NOMO-1 treated with dmso at 0.1 percent for 144 hours (cell line): ENCODE data around the gene NPAS4.
"Not testable (repeated sequence)": the region's sequence is repeated elsewhere in the genome, so short reads cannot be mapped to it uniquely, and the experiment has no call there.

ENCODE experiments used
- DNase-seq: peaks from one replicate; lab custom pipeline; 2025; ENCODE audit not compliant: unreplicated experiment; lab: John Stamatoyannopoulos, UW

Gene NPAS4

GRCh38 chr11:66454247-66454646 is 33.4 kb downstream of the NPAS4 start:
- DNase-seq = no peak

- no peak for DNase-seq
Measured at GRCh38 chr11:66454828-66455227, 34.0 kb downstream of the NPAS4 start.

GRCh38 chr11:66457826-66458225 is 37.0 kb downstream of the NPAS4 start:
- peak; percentile 40 for DNase-seq

GRCh38 chr11:66459138-66459778 is 38.4 kb downstream of the NPAS4 start:
- peak; percentile 72 for DNase-seq

- no peak for DNase-seq
Measured at GRCh38 chr11:66462010-66462409, 41.2 kb downstream of the NPAS4 start.

- no peak for DNase-seq
Measured at GRCh38 chr11:66462911-66463310, 42.1 kb downstream of the NPAS4 start.

GRCh38 chr11:66464116-66464515 is 43.3 kb downstream of the NPAS4 start:
- DNase-seq = not testable (repeated sequence)

- no peak for DNase-seq
Measured at GRCh38 chr11:66464916-66465315, 44.1 kb downstream of the NPAS4 start.

- peak; percentile 34 for DNase-seq
Measured at GRCh38 chr11:66465373-66466224, 44.8 kb downstream of the NPAS4 start.

- DNase-seq = peak; percentile 70
Measured at GRCh38 chr11:66466225-66467033, 45.6 kb downstream of the NPAS4 start, which contains the start of gene PELI3. Gene PELI3 (plus strand): TSS chr11:66466905. CDS start chr11:66468129, 1,224 bp downstream.

GRCh38 chr11:66467034-66467659 is 46.3 kb downstream of the NPAS4 start:
- no peak for DNase-seq

GRCh38 chr11:66467756-66468155 is 46.9 kb downstream of the NPAS4 start:
- DNase-seq = peak; percentile 50

- no peak for DNase-seq
Measured at GRCh38 chr11:66468691-66469090, 47.9 kb downstream of the NPAS4 start.

GRCh38 chr11:66469441-66469840 is 48.6 kb downstream of the NPAS4 start:
- DNase-seq = no peak

- no peak for DNase-seq
Measured at GRCh38 chr11:66470015-66470414, 49.2 kb downstream of the NPAS4 start.

- no peak for DNase-seq
Measured at GRCh38 chr11:66471142-66471541, 50.3 kb downstream of the NPAS4 start.

GRCh38 chr11:66472054-66472453 is 51.2 kb downstream of the NPAS4 start:
- no peak for DNase-seq

- DNase-seq = no peak
Measured at GRCh38 chr11:66473167-66473566, 52.3 kb downstream of the NPAS4 start.

- no peak for DNase-seq
Measured at GRCh38 chr11:66473608-66474515, 53.0 kb downstream of the NPAS4 start.
